ENCODE results near the gene C9orf40.

C9orf40 gene

GRCh38 chr9:74949859-74950855, 2.6 kb downstream of the C9orf40 start:
- DNase-seq: no peak
- intact Hi-C loops (cut with DNase I): loop anchor here (5.0 kb wide), 2 partner anchors 77 to 173 kb away; partner anchors contain the start of gene CARNMT1

- intact Hi-C loops (cut with DNase I): no loop called here
- DNase-seq: no peak
Observed at GRCh38 chr9:74948937-74949336, 3.8 kb downstream of the C9orf40 start.

GRCh38 chr9:74946686-74947085, 6.0 kb downstream of the C9orf40 start:
- intact Hi-C loops (cut with DNase I): no loop called here
- no peak for DNase-seq

GRCh38 chr9:74942801-74943200, 9.9 kb downstream of the C9orf40 start:
- intact Hi-C loops (cut with DNase I): no loop called here

GRCh38 chr9:74940600-74940999, 12.1 kb downstream of the C9orf40 start:
- no peak for DNase-seq
- intact Hi-C loops (cut with DNase I): no loop called here

More at GRCh38 chr9:74942801-74943200, 9.9 kb downstream of the C9orf40 start:
- no peak for DNase-seq

GRCh38 chr9:74935008-74935407, 17.7 kb downstream of the C9orf40 start:
- DNase-seq: no peak
- intact Hi-C loops (cut with DNase I): no loop called here

- intact Hi-C loops (cut with DNase I): no loop called here
- DNase-seq: no peak
Observed at GRCh38 chr9:74921737-74922136, 31.0 kb downstream of the C9orf40 start.

- no peak for DNase-seq
- intact Hi-C loops (cut with DNase I): no loop called here
Observed at GRCh38 chr9:74920944-74921626, 31.6 kb downstream of the C9orf40 start.

- no peak for DNase-seq
- intact Hi-C loops (cut with DNase I): no loop called here
Observed at GRCh38 chr9:74910036-74910435, 42.7 kb downstream of the C9orf40 start.

- DNase-seq: no peak
- intact Hi-C loops (cut with DNase I): no loop called here
Observed at GRCh38 chr9:74908665-74909064, 44.0 kb downstream of the C9orf40 start.

- intact Hi-C loops (cut with DNase I): no loop called here
- DNase-seq: no peak
Observed at GRCh38 chr9:74907085-74907484, 45.6 kb downstream of the C9orf40 start.

GRCh38 chr9:74901001-74901400, 51.7 kb downstream of the C9orf40 start:
- intact Hi-C loops (cut with DNase I): no loop called here
- no peak for DNase-seq

All from head of caudate nucleus (tissue), 42 donors.